Measurements from ENCODE around the gene MYZAP. TPM values are rescaled to one million over a fixed set of nuclear protein-coding genes. Genes with fewer than 3 reads are reported as not detected.

MYZAP gene
- total and polyA plus RNA-seq, 2 of the 4 experiments (the other 2 are of a cell fraction): not detected

DNA sequence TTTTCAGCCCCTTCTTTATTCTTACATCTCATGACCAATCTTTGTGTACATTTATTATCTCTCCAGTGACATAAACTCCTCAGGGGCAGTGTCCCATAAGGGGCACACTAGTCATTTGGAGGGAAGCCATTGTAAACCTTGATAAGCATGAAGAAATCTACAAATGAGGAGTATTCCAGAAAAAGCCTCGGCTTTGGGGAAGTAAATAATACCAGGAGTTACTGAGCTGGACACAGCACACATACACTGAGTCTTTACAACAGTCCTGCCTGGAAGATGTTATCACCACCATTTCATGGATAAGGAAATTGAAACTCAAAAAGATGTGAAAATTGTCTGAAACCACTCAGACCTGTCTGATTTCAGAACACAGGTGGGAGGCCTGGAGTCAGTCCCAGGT, 99.4 kb downstream of the MYZAP start:
- Histone ChIP-seq H4K20me1 (ENCODE audit: insufficient read depth, low read length) (no peaks in the 10 kb centered on the region), H3K23ac (ENCODE audit: low read depth, low read length) (no peak overlapping the region), H3K79me1 (ENCODE audit: low read depth in 1 of 2, low read length in 2 of 2) (no peaks in the 10 kb centered on the region), H3K14ac (replicated peaks; ENCODE audit: low read depth, low read length) (no peak overlapping the region), H3K9me3 (ENCODE audit: control insufficient read depth, insufficient read depth, low read length) (no peaks in the 10 kb centered on the region), H4K5ac (ENCODE audit: low read depth, low read length) (no peak overlapping the region), H3K4ac (ENCODE audit: low read depth, low read length) (no peak overlapping the region), H3K56ac (ENCODE audit: extremely low read depth, insufficient read depth, low read length) (no peak overlapping the region), H4K8ac (ENCODE audit: low read depth in 2 of 2, low read length in 2 of 2) (no peak overlapping the region), H3K4me1 (ENCODE audit: control insufficient read depth, insufficient read depth, low read length) (no peaks in the 10 kb centered on the region), H3K4me2 (ENCODE audit: low read depth, low read length) (no peak overlapping the region), H3K36me3 (ENCODE audit: control insufficient read depth, insufficient read depth, low read length) (no peaks in the 10 kb centered on the region), H2BK20ac (ENCODE audit: low read depth, low read length) (no peak overlapping the region), H2AK9ac (replicated peaks; ENCODE audit: low read depth, low read length, poor library complexity) (no peak overlapping the region), H3K27ac (ENCODE audit: insufficient read depth, low read length) (no peak overlapping the region), H3K9ac (ENCODE audit: low read depth, low read length) (no peak overlapping the region), H2BK5ac (ENCODE audit: low read depth, low read length, poor library complexity, severe bottlenecking) (no peak overlapping the region), H2AFZ (replicated peaks; ENCODE audit: low read length, poor library complexity) (no peak overlapping the region), H3K18ac (ENCODE audit: low read depth, low read length) (no peak overlapping the region), H2AK5ac (ENCODE audit: low read depth, low read length) (no peak overlapping the region), H2BK120ac (ENCODE audit: low read depth, low read length) (no peak overlapping the region), H2BK15ac (ENCODE audit: low read depth, low read length) (no peak overlapping the region), H3K27me3 (ENCODE audit: control insufficient read depth, insufficient read depth, low read length) (no peaks in the 10 kb centered on the region; the same call in 1 of the 2 replicates), H3K4me3 (ENCODE audit: insufficient read depth, low read depth, low read length) (no peak overlapping the region), H4K91ac (ENCODE audit: insufficient read depth, low read depth, low read length) (no peak overlapping the region), H3K9me1 (ENCODE audit: insufficient read depth, low read length) (no peaks in the 10 kb centered on the region)
- intact Hi-C loops (cut with micrococcal nuclease) (no loop called here), in situ Hi-C loops (cut with MboI; ENCODE audit: low sequenced_read_pairs) (no loop called here), dilution Hi-C loops (cut with HindIII; ENCODE audit: low sequenced_read_pairs, unreplicated experiment) (no loop called here)
- ATAC-seq (ENCODE audit: low read depth): no peak
- no CpG with 5 or more reads among the region's 1 CpG for WGBS, 2 experiments (ENCODE audit: extremely low coverage in 2 of 2, insufficient read length in 1 of 2)
- no peak for DNase-seq
- POLR2A ChIA-PET (ENCODE audit: unreplicated experiment): no interaction called here
- no TSS peak for BruUV-seq (replicated peaks)
- TF ChIP-seq CEBPB (IDR thresholded peaks at IDR 0.05; ENCODE audit: low read depth, low read length) (no peak), MXI1 (IDR thresholded peaks at IDR 0.05; ENCODE audit: borderline replicate concordance, low read depth, low read length) (no peak)
- TF ChIP-seq, protein P1, sequence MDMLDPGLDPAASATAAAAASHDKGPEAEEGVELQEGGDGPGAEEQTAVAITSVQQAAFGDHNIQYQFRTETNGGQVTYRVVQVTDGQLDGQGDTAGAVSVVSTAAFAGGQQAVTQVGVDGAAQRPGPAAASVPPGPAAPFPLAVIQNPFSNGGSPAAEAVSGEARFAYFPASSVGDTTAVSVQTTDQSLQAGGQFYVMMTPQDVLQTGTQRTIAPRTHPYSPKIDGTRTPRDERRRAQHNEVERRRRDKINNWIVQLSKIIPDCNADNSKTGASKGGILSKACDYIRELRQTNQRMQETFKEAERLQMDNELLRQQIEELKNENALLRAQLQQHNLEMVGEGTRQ (IDR thresholded peaks at IDR 0.05; ENCODE audit: low read depth, low read length): no peak
- CTCF ChIA-PET: no interaction called here
